ENCODE measurements around the gene NAALADL2.

NAALADL2 gene

GRCh38 chr3:175001091-175001490 lies 142.0 kb downstream of the NAALADL2 start:
- no peak for DNase-seq

GRCh38 chr3:175002732-175003143 lies 143.6 kb downstream of the NAALADL2 start:
- no peak for DNase-seq

GRCh38 chr3:175003590-175003989 lies 144.5 kb downstream of the NAALADL2 start:
- no peak for DNase-seq

GRCh38 chr3:175005193-175005592 lies 146.1 kb downstream of the NAALADL2 start:
- no peak for DNase-seq

- no peak for DNase-seq
These were observed 146.7 kb downstream of the NAALADL2 start for GRCh38 chr3:175005881-175006280.

GRCh38 chr3:175007306-175007705 lies 148.2 kb downstream of the NAALADL2 start:
- DNase-seq: no peak

DNA sequence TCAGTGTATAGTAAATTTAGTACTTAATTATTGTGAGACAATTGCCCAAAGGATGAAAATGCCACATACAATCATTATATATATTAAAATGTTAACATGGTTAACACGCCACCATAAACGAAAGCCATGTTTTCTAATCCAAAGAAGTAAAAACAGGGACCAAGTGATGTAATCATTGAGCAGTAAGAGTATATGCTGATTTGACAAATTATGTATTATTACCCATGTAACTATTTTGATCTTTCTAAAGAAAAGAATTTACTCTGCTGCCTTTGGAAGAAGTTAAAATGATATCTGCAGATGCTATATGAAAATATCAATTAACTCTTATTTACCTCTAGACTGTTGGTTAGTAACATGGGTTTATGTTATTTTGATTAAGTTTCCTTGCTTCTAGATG lies 150.2 kb downstream of the NAALADL2 start:
- no peak for DNase-seq

DNA sequence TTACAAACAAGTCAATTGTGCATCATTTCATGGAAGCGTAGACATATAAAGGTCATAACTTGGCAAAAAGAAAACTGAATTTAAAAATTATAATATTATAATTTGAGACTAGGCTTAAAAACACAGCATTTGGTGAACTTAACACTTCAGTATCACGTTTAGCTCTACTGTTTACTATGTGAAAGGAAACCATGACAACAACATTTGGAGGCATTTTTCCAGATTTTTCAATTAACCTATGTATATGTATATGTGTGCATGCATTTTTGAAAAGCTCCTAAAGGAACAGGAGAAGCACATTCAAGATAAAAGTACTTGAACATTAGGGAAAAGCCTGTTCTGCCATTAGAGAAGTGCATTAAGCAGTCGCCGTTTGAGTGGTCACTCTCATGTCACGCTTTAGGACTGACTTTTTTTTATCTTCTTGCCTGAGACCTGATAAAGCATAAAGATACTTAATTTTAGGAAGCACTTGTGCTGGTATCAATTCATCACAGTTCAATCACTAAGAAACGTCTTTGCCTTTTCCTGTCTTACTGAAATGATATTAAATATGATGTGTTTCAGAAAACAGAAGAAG lies 156.0 kb downstream of the NAALADL2 start:
- no peak for DNase-seq

DNA sequence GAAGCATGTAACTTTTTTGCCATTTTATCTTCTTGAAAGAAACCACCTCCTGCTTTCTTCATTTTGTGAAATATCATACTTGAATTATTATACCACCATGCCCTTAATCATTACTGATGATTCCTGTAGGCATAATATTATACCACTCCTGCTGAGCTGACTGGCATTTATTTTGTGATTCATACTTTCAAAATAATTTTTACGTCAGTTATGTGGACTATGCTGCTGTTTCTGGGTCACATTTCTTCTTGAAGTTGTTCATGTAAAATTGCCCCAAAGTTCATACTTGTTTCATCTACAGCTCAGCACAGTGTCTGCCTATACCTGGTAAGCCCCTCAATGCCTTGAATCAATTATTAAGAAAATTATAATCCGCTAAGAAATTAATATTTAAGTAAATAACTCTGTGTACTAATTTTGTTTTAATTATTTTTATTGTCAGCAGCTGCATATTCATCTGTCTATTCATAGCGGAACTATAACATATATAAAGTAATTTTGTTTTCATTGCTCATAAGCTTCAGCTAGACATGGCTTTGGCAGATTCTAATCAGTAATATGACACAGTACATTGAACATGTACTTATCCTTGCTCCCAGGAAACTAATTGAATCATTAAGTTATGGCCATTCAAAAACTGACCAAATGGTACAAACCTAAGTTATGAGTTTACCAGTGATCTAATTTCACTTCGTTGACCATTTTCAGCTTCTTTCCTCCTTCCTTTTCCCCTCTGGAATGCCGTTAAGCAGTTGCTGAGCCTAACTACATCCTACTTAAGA lies 160.0 kb downstream of the NAALADL2 start:
- no peak for DNase-seq

- DNase-seq: no peak
These were observed 161.0 kb downstream of the NAALADL2 start for GRCh38 chr3:175020101-175020500.

- no peak for DNase-seq
These were observed 170.7 kb downstream of the NAALADL2 start for GRCh38 chr3:175029828-175030227.

DNA sequence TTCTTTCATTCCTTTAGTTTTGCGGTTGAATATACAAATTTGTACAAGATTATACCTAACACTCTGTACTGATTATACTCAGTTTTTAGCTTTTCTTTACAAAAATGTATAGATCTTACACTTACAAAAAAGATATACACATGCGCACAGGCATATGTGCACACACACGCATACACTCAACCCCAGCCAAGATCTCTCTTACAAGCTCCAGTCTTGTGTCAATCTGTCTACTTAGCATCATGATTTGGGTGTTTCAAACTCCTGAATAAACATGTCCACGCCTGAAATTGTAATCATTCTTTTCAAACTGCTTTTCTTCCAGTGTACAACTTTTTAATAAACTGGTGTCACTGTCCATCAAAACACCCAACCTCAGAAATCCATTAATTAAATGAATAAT lies 180.7 kb downstream of the NAALADL2 start:
- no peak for DNase-seq

DNA sequence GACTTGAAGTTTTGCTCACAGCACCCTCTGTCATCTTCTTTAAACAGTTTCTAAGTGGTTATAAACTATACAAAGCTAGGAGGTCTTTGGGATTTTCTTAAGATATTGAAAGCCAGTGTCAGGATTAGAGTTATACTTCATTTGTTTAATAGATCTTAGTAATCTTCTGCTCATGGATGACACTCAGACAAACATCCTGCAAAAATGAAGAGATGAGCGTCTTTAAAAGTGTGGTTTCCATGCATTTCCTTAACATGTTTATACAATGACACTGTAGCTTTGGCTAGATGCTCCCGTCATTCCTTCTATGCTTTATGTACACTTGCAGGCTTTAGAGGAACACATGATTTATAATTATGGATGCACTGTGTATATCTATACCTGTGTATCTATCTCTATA lies 182.2 kb downstream of the NAALADL2 start:
- no peak for DNase-seq

DNA sequence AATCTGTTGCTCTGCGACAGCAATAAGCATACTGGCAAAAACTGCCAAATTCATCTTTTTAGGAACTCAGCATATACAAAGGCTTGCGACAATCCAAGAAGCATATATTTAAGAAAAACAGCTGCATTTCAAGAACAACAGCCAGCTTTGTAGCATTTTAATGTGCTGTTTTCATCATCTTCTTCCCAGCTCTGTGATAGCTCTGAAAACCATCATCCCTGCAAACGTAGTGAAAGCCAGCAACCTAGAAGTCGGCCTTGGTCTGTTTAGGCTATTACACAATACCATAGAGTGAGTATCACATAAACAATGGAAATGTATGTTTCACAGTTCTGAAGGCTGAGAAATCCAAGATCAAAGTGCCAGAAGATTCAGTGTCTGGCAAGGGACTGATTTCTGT lies 187.5 kb downstream of the NAALADL2 start:
- no peak for DNase-seq

GRCh38 chr3:175047786-175048185 lies 188.7 kb downstream of the NAALADL2 start:
- DNase-seq: no peak

GRCh38 chr3:175057401-175057800 lies 198.3 kb downstream of the NAALADL2 start:
- DNase-seq: no peak

- no peak for DNase-seq
These were observed 200.7 kb downstream of the NAALADL2 start for GRCh38 chr3:175059788-175060187.

DNA sequence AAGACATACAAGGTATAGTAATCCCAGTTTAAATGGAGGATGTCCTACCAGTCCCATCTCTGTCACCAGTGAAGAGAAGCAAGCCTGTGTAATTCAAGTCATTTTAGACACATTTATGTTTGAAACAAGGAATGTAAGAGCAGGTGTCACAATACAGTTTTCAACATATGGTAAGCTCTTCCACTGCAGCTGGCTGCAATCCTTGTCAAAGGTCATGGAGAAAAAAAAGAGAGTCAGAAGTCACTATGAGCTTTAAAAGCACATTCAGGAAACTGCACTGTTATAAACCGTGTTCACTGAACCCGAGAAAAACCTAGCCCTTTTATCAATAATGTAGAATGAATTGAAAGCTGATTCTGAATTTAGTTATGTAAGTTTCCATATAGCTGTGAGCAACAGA lies 206.4 kb downstream of the NAALADL2 start:
- no peak for DNase-seq

DNA sequence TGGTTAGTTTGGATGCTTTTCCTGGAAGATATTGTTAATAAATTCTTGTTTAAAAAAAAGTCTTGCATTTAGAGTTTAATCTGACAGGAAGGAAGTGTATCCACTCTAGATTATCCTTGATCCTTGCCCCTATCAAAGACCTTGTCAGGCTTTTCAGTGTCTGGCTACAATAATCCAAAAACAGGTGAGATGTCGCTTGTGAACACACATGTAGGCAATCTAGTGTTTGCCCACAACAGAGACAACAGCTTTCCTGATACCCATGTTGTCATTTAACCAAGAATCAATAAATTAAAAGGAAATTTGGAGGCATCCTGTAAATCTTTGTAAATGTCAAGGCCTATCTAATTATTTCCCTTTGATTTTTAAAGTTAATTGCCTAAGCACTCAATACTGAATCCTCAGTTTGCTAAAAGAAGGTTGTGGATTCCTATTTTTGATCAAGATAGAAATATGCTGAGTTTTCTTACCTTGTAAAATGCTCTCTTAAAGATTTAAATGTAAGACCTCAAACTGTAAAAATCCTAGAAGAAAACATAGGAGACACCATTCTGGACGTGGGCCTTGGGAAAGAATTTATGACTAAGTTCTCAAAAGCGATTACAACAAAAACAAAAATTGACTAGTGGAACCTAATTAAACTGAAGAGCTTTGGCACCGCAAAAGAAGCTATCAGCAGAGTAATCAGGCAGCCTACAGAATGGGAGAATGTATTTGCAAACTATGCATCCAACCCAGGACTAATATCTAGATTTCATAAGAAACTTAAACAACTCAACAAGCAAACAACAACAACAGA lies 207.7 kb downstream of the NAALADL2 start:
- no peak for DNase-seq

DNA sequence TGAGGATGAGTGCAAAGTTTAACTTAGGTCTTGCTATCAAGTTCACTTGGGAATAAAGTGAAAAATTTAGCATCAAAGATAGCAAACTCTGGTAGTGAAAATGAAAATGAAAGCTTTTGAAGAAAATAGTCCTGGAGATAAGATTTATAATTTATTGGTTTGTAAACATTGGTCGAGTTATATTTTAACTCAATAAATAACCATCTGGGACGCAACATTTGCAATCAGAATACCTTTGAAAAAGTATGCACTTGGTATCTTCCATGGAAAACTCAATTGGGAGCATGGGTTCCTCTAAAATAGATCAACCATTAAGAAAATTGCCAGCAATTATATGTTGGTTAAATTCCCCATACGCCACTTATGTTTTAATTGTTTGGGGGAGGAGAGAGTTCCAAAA lies 209.5 kb downstream of the NAALADL2 start:
- no peak for DNase-seq

- no peak for DNase-seq
These were observed 211.8 kb downstream of the NAALADL2 start for GRCh38 chr3:175070946-175071345.

DNA sequence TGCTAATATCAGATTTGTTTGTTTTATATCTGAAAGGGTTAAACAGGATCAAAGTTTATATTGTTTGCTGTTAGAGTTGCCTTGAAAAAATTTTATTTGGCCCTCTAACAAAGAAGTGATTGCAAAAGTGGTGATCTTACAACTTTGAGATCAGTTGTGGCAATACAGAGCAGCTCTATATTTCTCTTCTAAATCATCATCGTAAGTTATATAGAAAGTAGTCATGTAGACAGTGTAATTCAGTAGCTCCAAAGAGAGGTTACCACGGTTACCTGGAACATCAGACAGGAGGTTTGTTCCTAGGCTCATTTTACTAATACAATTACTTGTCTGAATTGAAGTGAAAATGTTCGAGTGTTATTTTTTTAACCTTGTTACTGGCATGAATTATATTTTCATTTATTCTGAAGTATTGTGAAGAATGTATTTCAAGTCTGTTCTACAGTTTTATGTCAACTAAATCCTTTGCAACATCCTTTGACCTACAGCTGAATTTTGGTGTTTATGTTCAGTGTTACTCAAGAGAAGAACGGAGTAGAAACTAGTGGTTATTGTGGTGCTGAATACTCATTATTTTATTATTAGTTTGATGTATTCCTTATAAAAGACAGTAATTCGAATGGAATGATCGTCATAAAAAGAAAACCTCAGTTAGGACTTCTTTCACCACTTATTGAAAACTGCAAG lies 214.2 kb downstream of the NAALADL2 start:
- DNase-seq: no peak

GRCh38 chr3:175075269-175075668 lies 216.1 kb downstream of the NAALADL2 start:
- DNase-seq: no peak

Measured in activated CD4-positive, alpha-beta T cell treated with anti-CD3 and anti-CD28 coated beads, Interleukin-2, amount 50 U/mL, for 16 hours (primary cell).